Mesendoderm (in vitro differentiated cells): ENCODE results near the gene WASHC2A.
"Not testable (repeated sequence)": the region's sequence is repeated elsewhere in the genome, so short reads cannot be mapped to it uniquely, and the experiment has no call there.

ENCODE experiments used
- DNase-seq: peaks from one replicate; pipeline ENCODE4 v3.0.0; 2013
- H2AK5ac ChIP-seq: 2 replicates; pipeline ENCODE4 v1.6.1; 2013; ENCODE audit warnings: low read length, inconsistent platforms
- H2BK120ac ChIP-seq: 2 replicates; pipeline ENCODE4 v1.6.1; 2013; ENCODE audit warnings: low read depth, mild to moderate bottlenecking, low read length, moderate library complexity, mixed read lengths
- H2BK15ac ChIP-seq: replicated peaks from 2 replicates; pipeline ENCODE4 v1.6.1; 2013; ENCODE audit warnings: low read depth, mild to moderate bottlenecking, moderate library complexity
- H2BK5ac ChIP-seq: 2 replicates; pipeline ENCODE4 v1.6.1; 2013; ENCODE audit warnings: low read length, inconsistent platforms
- H3K18ac ChIP-seq: 2 replicates; pipeline ENCODE4 v1.6.1; 2013; ENCODE audit warnings: mild to moderate bottlenecking, low read length, mixed read lengths
- H3K23ac ChIP-seq: one replicate; pipeline ENCODE4 v1.6.1; 2013; ENCODE audit warnings: low read length
- H3K27ac ChIP-seq: 2 replicates; pipeline ENCODE4 v1.5.1; 2013; ENCODE audit warnings: low read depth, mild to moderate bottlenecking, inconsistent platforms, low read length, moderate library complexity
- H3K27me3 ChIP-seq: 2 replicates; pipeline ENCODE4 v1.6.1; 2013; ENCODE audit warnings: low read length, control low read depth, mild to moderate bottlenecking, inconsistent platforms; ENCODE audit not compliant: insufficient read depth, poor library complexity
- H3K36me3 ChIP-seq: 2 replicates; pipeline ENCODE4 v1.6.1; 2013; ENCODE audit warnings: low read length, inconsistent platforms; ENCODE audit not compliant: control insufficient read depth, insufficient read depth
- H3K4ac ChIP-seq: one replicate; pipeline ENCODE4 v1.6.1; 2013; ENCODE audit warnings: low read depth, mild to moderate bottlenecking, low read length, moderate library complexity
- H3K4me1 ChIP-seq: 2 replicates; pipeline ENCODE4 v1.6.1; 2013; ENCODE audit warnings: low read depth, low read length, inconsistent platforms; ENCODE audit not compliant: control insufficient read depth
- H3K4me2 ChIP-seq: 2 replicates; pipeline ENCODE4 v1.6.1; 2013; ENCODE audit warnings: low read length
- H3K4me3 ChIP-seq: 2 replicates; pipeline ENCODE4 v1.5.1; 2013; ENCODE audit warnings: mild to moderate bottlenecking, low read length
- H3K56ac ChIP-seq: one replicate; pipeline ENCODE4 v1.6.1; 2013; ENCODE audit warnings: low read length
- H3K79me1 ChIP-seq: 2 replicates; pipeline ENCODE4 v1.6.1; 2013; ENCODE audit warnings: low read length, inconsistent platforms
- H3K79me2 ChIP-seq: 2 replicates; pipeline ENCODE4 v1.6.1; 2013; ENCODE audit warnings: mild to moderate bottlenecking, low read length; ENCODE audit not compliant: control insufficient read depth, insufficient read depth
- H3K9ac ChIP-seq: 2 replicates; pipeline ENCODE4 v1.6.1; 2013; ENCODE audit warnings: low read length, inconsistent platforms
- H4K5ac ChIP-seq: one replicate; pipeline ENCODE4 v1.6.1; 2013; ENCODE audit warnings: low read length
- H4K8ac ChIP-seq: one replicate; pipeline ENCODE4 v1.6.1; 2013; ENCODE audit warnings: low read depth, mild to moderate bottlenecking, control low read depth, low read length, moderate library complexity
- WGBS: extraction: QIAGEN DNeasy Blood & Tissue Kit; methylation state at CpG from one replicate; pipeline ENCODE4 v1.1.7; 2013; ENCODE audit warnings: low lambda C conversion rate, missing lambda C conversion rate; ENCODE audit not compliant: insufficient coverage; ENCODE audit errors: extremely low coverage; 5-methylcytosine and 5-hydroxymethylcytosine counted together

WASHC2A gene

GRCh38 chr10:50075544-50075943 is 7.8 kb downstream of the WASHC2A start:
- H3K56ac ChIP-seq, H3K4me1 ChIP-seq, H3K9ac ChIP-seq, H3K79me2 ChIP-seq, H2AK5ac ChIP-seq, H3K4me2 ChIP-seq, H3K79me1 ChIP-seq, H3K36me3 ChIP-seq, DNase-seq, H3K4me3 ChIP-seq, H3K4ac ChIP-seq, H4K5ac ChIP-seq, H2BK15ac ChIP-seq, H3K18ac ChIP-seq, H2BK120ac ChIP-seq, H3K27me3 ChIP-seq, H2BK5ac ChIP-seq, H3K27ac ChIP-seq, H3K23ac ChIP-seq, H4K8ac ChIP-seq: not testable (repeated sequence)
- WGBS = no CpG with 5 or more reads among the region's 2 CpGs

- H4K5ac ChIP-seq, H3K23ac ChIP-seq, H3K36me3 ChIP-seq, H3K9ac ChIP-seq, H3K4me1 ChIP-seq, H3K27me3 ChIP-seq, DNase-seq, H3K4me2 ChIP-seq, H2AK5ac ChIP-seq, H3K56ac ChIP-seq, H3K4ac ChIP-seq, H3K79me2 ChIP-seq, H2BK5ac ChIP-seq, H2BK15ac ChIP-seq, H3K18ac ChIP-seq, H3K27ac ChIP-seq, H2BK120ac ChIP-seq, H4K8ac ChIP-seq, H3K79me1 ChIP-seq, H3K4me3 ChIP-seq: not testable (repeated sequence)
- WGBS = no CpG with 5 or more reads among the region's 11 CpGs
Observed at GRCh38 chr10:50091304-50091703, 23.6 kb downstream of the WASHC2A start.

GRCh38 chr10:50092928-50093327 is 25.2 kb downstream of the WASHC2A start:
- not testable (repeated sequence) for H3K9ac ChIP-seq, H3K56ac ChIP-seq, H4K5ac ChIP-seq, H3K4me2 ChIP-seq, DNase-seq, H3K27me3 ChIP-seq, H3K23ac ChIP-seq, H4K8ac ChIP-seq, H3K36me3 ChIP-seq, H3K4ac ChIP-seq, H3K4me1 ChIP-seq, H3K79me2 ChIP-seq, H3K27ac ChIP-seq, H3K79me1 ChIP-seq, H3K18ac ChIP-seq, H2AK5ac ChIP-seq, H2BK120ac ChIP-seq, H3K4me3 ChIP-seq, H2BK5ac ChIP-seq, H2BK15ac ChIP-seq
- no CpG with 5 or more reads among the region's 8 CpGs for WGBS

- not testable (repeated sequence) for H3K4me3 ChIP-seq, H3K4me1 ChIP-seq, H3K79me1 ChIP-seq, H4K8ac ChIP-seq, H3K9ac ChIP-seq, H3K27ac ChIP-seq, H2BK15ac ChIP-seq, H3K36me3 ChIP-seq, H3K79me2 ChIP-seq, H3K4ac ChIP-seq, H2BK120ac ChIP-seq, H3K56ac ChIP-seq, H2BK5ac ChIP-seq, H2AK5ac ChIP-seq, H3K18ac ChIP-seq, H4K5ac ChIP-seq, H3K4me2 ChIP-seq, DNase-seq, H3K23ac ChIP-seq, H3K27me3 ChIP-seq
- no CpG with 5 or more reads among the region's 5 CpGs for WGBS
Observed at GRCh38 chr10:50094630-50095029, 26.9 kb downstream of the WASHC2A start.

GRCh38 chr10:50095402-50095801 is 27.6 kb downstream of the WASHC2A start:
- not testable (repeated sequence) for H2BK5ac ChIP-seq, H3K23ac ChIP-seq, H3K79me2 ChIP-seq, H2BK15ac ChIP-seq, H3K4ac ChIP-seq, DNase-seq, H3K4me2 ChIP-seq, H2AK5ac ChIP-seq, H3K79me1 ChIP-seq, H3K4me3 ChIP-seq, H3K56ac ChIP-seq, H4K8ac ChIP-seq, H4K5ac ChIP-seq, H3K18ac ChIP-seq, H2BK120ac ChIP-seq, H3K36me3 ChIP-seq, H3K9ac ChIP-seq, H3K27ac ChIP-seq, H3K27me3 ChIP-seq, H3K4me1 ChIP-seq
- no CpG with 5 or more reads among the region's 7 CpGs for WGBS

- no CpG with 5 or more reads among the region's 3 CpGs for WGBS
- not testable (repeated sequence) for H2AK5ac ChIP-seq
Observed at GRCh38 chr10:50096722-50097121, 29.0 kb downstream of the WASHC2A start.

More at GRCh38 chr10:50096722-50097121, 29.0 kb downstream of the WASHC2A start:
- not testable (repeated sequence) for H3K79me1 ChIP-seq, H2BK5ac ChIP-seq, H3K27ac ChIP-seq, H3K9ac ChIP-seq, H3K4ac ChIP-seq, H3K18ac ChIP-seq, H3K27me3 ChIP-seq, H3K56ac ChIP-seq, H3K4me2 ChIP-seq, H3K36me3 ChIP-seq, H4K5ac ChIP-seq, H3K4me1 ChIP-seq, H4K8ac ChIP-seq, DNase-seq, H3K4me3 ChIP-seq, H2BK15ac ChIP-seq, H3K23ac ChIP-seq, H2BK120ac ChIP-seq, H3K79me2 ChIP-seq
